ENCODE results near the gene MASP1.

MASP1 gene

GRCh38 chr3:187257992-187258692 is 33.4 kb downstream of the MASP1 start:
- TF ChIP-seq, protein P1, sequence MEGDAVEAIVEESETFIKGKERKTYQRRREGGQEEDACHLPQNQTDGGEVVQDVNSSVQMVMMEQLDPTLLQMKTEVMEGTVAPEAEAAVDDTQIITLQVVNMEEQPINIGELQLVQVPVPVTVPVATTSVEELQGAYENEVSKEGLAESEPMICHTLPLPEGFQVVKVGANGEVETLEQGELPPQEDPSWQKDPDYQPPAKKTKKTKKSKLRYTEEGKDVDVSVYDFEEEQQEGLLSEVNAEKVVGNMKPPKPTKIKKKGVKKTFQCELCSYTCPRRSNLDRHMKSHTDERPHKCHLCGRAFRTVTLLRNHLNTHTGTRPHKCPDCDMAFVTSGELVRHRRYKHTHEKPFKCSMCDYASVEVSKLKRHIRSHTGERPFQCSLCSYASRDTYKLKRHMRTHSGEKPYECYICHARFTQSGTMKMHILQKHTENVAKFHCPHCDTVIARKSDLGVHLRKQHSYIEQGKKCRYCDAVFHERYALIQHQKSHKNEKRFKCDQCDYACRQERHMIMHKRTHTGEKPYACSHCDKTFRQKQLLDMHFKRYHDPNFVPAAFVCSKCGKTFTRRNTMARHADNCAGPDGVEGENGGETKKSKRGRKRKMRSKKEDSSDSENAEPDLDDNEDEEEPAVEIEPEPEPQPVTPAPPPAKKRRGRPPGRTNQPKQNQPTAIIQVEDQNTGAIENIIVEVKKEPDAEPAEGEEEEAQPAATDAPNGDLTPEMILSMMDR (IDR thresholded peaks at IDR 0.05; ENCODE audit: control extremely low read depth, extremely low read depth, low read depth, missing control alignments), result no peak
- ChIA-PET CTCF (interaction anchor here (0.9 kb wide), 1 partner anchor 9 kb away, joined by 3 read pairs; no protein-coding TSS in a partner anchor), POLR2A (no interaction called here)
- no peak for DNase-seq (ENCODE audit: extremely low spot score)

DNA sequence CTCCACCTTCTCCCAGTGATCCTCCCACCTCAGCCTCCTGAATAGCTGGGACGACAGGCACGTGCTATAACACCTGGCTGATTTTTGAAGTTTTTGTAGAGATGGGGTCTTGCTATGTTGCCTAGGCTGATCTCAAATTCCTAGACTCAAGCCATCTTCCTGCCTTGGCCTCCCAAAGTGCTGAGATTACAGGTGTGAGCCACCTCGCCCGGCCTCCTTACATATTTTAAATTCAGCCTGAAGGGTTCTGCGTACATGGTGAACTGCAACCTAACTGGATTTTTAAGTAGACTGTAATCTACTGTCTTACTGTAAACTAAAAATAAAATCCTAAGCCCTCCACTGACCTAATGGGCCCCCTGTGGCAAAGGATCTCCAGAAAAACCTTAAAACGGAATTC is 34.1 kb downstream of the MASP1 start:
- CTCF ChIA-PET, result interaction anchor here (0.9 to 1.8 kb wide), 3 partner anchors 10 kb away, joined by 3 to 4 read pairs (median 3); no protein-coding TSS in a partner anchor
- no peak for DNase-seq (ENCODE audit: extremely low spot score)
- POLR2A ChIA-PET, result no interaction called here
- TF ChIP-seq, protein P1 (IDR thresholded peaks at IDR 0.05; ENCODE audit: control extremely low read depth, extremely low read depth, low read depth, missing control alignments), result no peak

DNA sequence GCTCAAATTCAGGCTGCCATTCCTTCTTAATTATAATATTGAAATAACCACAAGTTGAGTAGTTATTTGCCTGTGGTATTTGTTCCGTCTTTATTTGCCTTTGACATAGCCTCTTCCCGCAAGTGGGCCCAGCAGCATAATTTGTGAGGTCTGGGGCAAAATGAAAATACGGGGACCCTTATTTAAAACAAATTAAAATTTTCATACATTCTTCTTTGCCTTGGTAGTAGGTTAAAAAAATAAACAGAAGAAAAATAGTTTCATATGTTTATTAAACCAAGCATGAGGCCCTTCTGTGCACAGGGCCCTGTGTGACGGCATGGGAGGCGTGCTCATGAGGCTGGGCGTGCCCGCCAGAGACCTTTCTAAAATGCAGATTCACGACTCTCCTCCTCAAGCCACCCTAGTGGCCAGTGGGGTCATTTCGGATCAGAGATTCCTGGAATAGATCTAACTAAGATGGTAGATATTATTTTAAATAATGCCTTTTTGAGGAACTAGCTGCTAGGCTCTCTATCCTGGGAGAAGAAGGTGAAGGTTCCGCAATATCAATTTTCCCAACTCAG is 35.4 kb downstream of the MASP1 start:
- TF ChIP-seq, protein P1 (IDR thresholded peaks at IDR 0.05; ENCODE audit: control extremely low read depth, extremely low read depth, low read depth, missing control alignments), result no peak
- ChIA-PET POLR2A (no interaction called here), CTCF (interaction anchor here (1.1 to 1.8 kb wide), 4 partner anchors 8 to 424 kb away, joined by 3 to 7 read pairs (median 4); no protein-coding TSS in a partner anchor)
- no peak for DNase-seq (ENCODE audit: extremely low spot score)

- DNase-seq (ENCODE audit: extremely low spot score), result no peak
- ChIA-PET POLR2A (no interaction called here), CTCF (interaction anchor here (0.7 to 1.7 kb wide), 3 partner anchors 9 to 425 kb away, joined by 3 to 7 read pairs (median 4); no protein-coding TSS in a partner anchor)
- TF ChIP-seq, protein P1 (IDR thresholded peaks at IDR 0.05; ENCODE audit: control extremely low read depth, extremely low read depth, low read depth, missing control alignments), result no peak
Measured at GRCh38 chr3:187255314-187255713, 36.2 kb downstream of the MASP1 start.

DNA sequence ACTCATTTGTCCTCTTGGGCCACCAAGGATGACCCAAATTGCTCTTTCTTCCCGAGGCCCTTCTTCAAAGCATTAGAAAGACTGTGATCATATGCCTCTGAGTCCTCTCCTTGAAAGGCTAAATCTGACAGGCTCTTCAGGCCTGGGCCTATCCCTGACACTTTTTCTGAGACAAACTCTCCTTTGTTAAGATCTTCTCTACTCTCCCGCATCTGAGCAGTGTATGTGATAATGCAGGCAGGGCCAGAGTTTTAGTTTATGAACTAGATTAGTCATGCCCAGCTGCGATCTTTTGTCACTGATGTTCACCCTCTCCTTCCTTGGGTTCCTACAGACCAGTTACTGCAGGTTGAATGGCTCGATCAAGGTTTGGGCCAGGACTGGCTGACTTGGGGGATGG is 39.2 kb downstream of the MASP1 start:
- ChIA-PET POLR2A (no interaction called here), CTCF (no interaction called here)
- TF ChIP-seq, protein P1 (IDR thresholded peaks at IDR 0.05; ENCODE audit: control extremely low read depth, extremely low read depth, low read depth, missing control alignments), result no peak
- DNase-seq (ENCODE audit: extremely low spot score), result no peak

DNA sequence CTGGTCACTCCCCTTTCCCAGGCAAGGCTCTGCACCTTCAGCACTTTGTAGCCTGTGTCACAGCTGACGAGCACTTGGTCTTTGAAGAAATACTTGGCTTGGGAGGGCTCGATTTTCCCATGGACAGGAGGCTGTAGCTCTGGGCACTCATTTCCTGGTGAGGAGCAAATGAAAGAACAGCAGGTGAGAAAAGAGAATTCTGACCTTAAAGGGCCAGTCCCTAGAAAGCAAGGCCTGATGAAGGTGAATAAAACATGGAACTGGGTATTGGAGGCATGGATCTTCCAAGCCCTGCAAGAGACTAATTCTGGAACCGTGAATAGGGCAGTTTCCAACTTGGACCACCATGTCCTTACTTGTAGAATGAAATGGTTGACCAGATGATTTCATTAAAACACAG is 39.9 kb downstream of the MASP1 start:
- no peak for DNase-seq (ENCODE audit: extremely low spot score)
- ChIA-PET CTCF (no interaction called here), POLR2A (no interaction called here)
- TF ChIP-seq, protein P1 (IDR thresholded peaks at IDR 0.05; ENCODE audit: control extremely low read depth, extremely low read depth, low read depth, missing control alignments), result no peak
